ENCODE results near the gene NMRAL1. TPM values are rescaled to one million over a fixed set of nuclear protein-coding genes. Genes with fewer than 3 reads are reported as not detected.

NMRAL1 gene
- total RNA-seq, 1 experiment from 2014 or later = 71.1 TPM

- Histone ChIP-seq H3K4me1 (no peaks in the 10 kb centered on the region), H3K9me3 (no peaks in the 10 kb centered on the region), H3K27me3 (replicated peaks; ENCODE audit: control insufficient read depth, insufficient read depth, low read length) (no peaks in the 10 kb centered on the region), H3K36me3 (ENCODE audit: control insufficient read depth, insufficient read depth, low read length) (no peaks in the 10 kb centered on the region; the same call in 1 of the 2 replicates), H3K4me3 (ENCODE audit: low read depth, low read length) (no peak overlapping the region)
- intact Hi-C loops (cut with micrococcal nuclease; ENCODE audit: unreplicated experiment) = no loop called here
- BruUV-seq (replicated peaks) = no TSS peak
- no peak for DNase-seq
- POLR2A ChIA-PET = no interaction called here
- H3K27me3 Mint-ChIP-seq (ENCODE audit: insufficient read depth, unreplicated experiment) = no peaks in the 10 kb centered on the region
- TF ChIP-seq CTCF (IDR thresholded peaks at IDR 0.05; ENCODE audit: insufficient read depth in 1 of 2, low read depth in 1 of 2, low read length in 1 of 2, severe bottlenecking in 1 of 2, unreplicated experiment in 1 of 2) = no peak
- peaks cover 85% of the 10 kb centered on the region for H3K36me3 Mint-ChIP-seq (ENCODE audit: insufficient read depth, unreplicated experiment)
- CTCF ChIA-PET = no interaction called here
- H3K27ac Mint-ChIP-seq (ENCODE audit: unreplicated experiment) = no peak overlapping the region
- H3K9me3 Mint-ChIP-seq (ENCODE audit: unreplicated experiment) = no peaks in the 10 kb centered on the region
- no peaks in the 10 kb centered on the region for H3K4me1 Mint-ChIP-seq (ENCODE audit: low read depth, unreplicated experiment)
- no peak overlapping the region for H3K4me3 Mint-ChIP-seq (ENCODE audit: unreplicated experiment)
These were observed 41.2 kb downstream of the NMRAL1 start for GRCh38 chr16:4433228-4433627.

- H3K9me3 Mint-ChIP-seq (ENCODE audit: unreplicated experiment) = no peaks in the 10 kb centered on the region
- DNase-seq = no peak
- Histone ChIP-seq H3K4me1 (peaks cover 5% of the 10 kb centered on the region; the same call in 1 of the 2 replicates), H3K9me3 (no peaks in the 10 kb centered on the region), H3K27me3 (replicated peaks; ENCODE audit: control insufficient read depth, insufficient read depth, low read length) (no peaks in the 10 kb centered on the region), H3K4me3 (ENCODE audit: low read depth, low read length) (no peak overlapping the region), H3K36me3 (ENCODE audit: control insufficient read depth, insufficient read depth, low read length) (no peaks in the 10 kb centered on the region; the same call in 1 of the 2 replicates)
- no peak overlapping the region for H3K4me3 Mint-ChIP-seq (ENCODE audit: unreplicated experiment)
- BruUV-seq (replicated peaks) = no TSS peak
- TF ChIP-seq CTCF (IDR thresholded peaks at IDR 0.05; ENCODE audit: insufficient read depth in 1 of 2, low read depth in 1 of 2, low read length in 1 of 2, severe bottlenecking in 1 of 2, unreplicated experiment in 1 of 2) = no peak
- H3K27me3 Mint-ChIP-seq (ENCODE audit: insufficient read depth, unreplicated experiment) = no peaks in the 10 kb centered on the region
- ChIA-PET CTCF (no interaction called here), POLR2A (no interaction called here)
- H3K36me3 Mint-ChIP-seq (ENCODE audit: insufficient read depth, unreplicated experiment) = peaks cover 72% of the 10 kb centered on the region
- intact Hi-C loops (cut with micrococcal nuclease; ENCODE audit: unreplicated experiment) = no loop called here
- no peak overlapping the region for H3K27ac Mint-ChIP-seq (ENCODE audit: unreplicated experiment)
- no peaks in the 10 kb centered on the region for H3K4me1 Mint-ChIP-seq (ENCODE audit: low read depth, unreplicated experiment)
These were observed 43.4 kb downstream of the NMRAL1 start for GRCh38 chr16:4431023-4431422.

DNA sequence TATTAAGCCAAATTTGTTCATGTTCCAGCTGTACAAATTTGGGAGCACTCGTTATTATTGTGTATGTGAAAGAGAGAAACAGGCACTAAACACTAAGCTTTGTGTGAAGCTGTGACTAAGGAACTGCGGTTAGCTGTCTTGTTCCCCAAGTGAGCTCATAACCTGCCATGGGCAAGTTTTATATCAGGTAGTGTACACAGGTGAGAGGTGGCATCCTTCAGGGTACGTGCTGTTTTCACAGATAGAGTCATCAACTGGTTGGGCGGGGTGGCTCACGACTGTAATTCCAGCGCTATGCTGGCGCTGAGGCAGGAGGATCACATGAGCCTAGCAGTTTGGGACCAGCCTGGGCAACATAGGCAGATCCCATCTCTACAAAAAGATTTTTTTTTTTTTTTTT, 45.9 kb downstream of the NMRAL1 start:
- peaks cover 6% of the 10 kb centered on the region for H3K4me1 Mint-ChIP-seq (ENCODE audit: low read depth, unreplicated experiment)
- POLR2A ChIA-PET = no interaction called here
- no peak for TF ChIP-seq CTCF (IDR thresholded peaks at IDR 0.05; ENCODE audit: insufficient read depth in 1 of 2, low read depth in 1 of 2, low read length in 1 of 2, severe bottlenecking in 1 of 2, unreplicated experiment in 1 of 2)
- intact Hi-C loops (cut with micrococcal nuclease; ENCODE audit: unreplicated experiment) = loop anchor here (5.0 kb wide), 2 partner anchors 49 to 184 kb away; partner anchors contain the start of genes HMOX2 and UBALD1
- no peak overlapping the region for H3K4me3 Mint-ChIP-seq (ENCODE audit: unreplicated experiment)
- no peaks in the 10 kb centered on the region for H3K27me3 ChIP-seq (replicated peaks; ENCODE audit: control insufficient read depth, insufficient read depth, low read length)
- no peaks in the 10 kb centered on the region for H3K27me3 Mint-ChIP-seq (ENCODE audit: insufficient read depth, unreplicated experiment)
- no peak for DNase-seq
- no peak overlapping the region for H3K27ac Mint-ChIP-seq (ENCODE audit: unreplicated experiment)
- H3K36me3 ChIP-seq (ENCODE audit: control insufficient read depth, insufficient read depth, low read length) = no peaks in the 10 kb centered on the region; the same call in 1 of the 2 replicates
- peaks cover 9% of the 10 kb centered on the region; the same call in 1 of the 2 replicates for H3K4me1 ChIP-seq
- CTCF ChIA-PET = no interaction called here
- peaks cover 60% of the 10 kb centered on the region for H3K36me3 Mint-ChIP-seq (ENCODE audit: insufficient read depth, unreplicated experiment)
- no TSS peak for BruUV-seq (replicated peaks)
- no peaks in the 10 kb centered on the region for H3K9me3 ChIP-seq
- H3K4me3 ChIP-seq (ENCODE audit: low read depth, low read length) = no peak overlapping the region
- H3K9me3 Mint-ChIP-seq (ENCODE audit: unreplicated experiment) = no peaks in the 10 kb centered on the region
